Activated T-cell treated with anti-CD3 and anti-CD28 coated beads, Interleukin-2, amount 50 U/mL, for 4 hours (primary cell): ENCODE results near the gene KLF16. TPM values are rescaled to one million over a fixed set of nuclear protein-coding genes. Genes with fewer than 3 reads are reported as not detected.
"Not testable (repeated sequence)": the region's sequence is repeated elsewhere in the genome, so short reads cannot be mapped to it uniquely, and the experiment has no call there.

Source experiments
- ATAC-seq, 2 donors: fragments of 200-7000 bp; cut with Tn5 transposase; one replicate each; pipeline ENCODE4 v1.10.0; 2021
- DNase-seq: peaks from one replicate; pipeline ENCODE4 v3.0.0-alpha.2; 2020
- H3K27me3 Mint-ChIP-seq: one replicate; pipeline ENCODE4 v1.8.0; 2021; ENCODE audit warnings: low read depth, mixed read lengths
- H3K36me3 Mint-ChIP-seq: one replicate; pipeline ENCODE4 v1.8.0; 2022; ENCODE audit warnings: mixed read lengths; ENCODE audit not compliant: insufficient read depth
- H3K4me1 Mint-ChIP-seq: one replicate; pipeline ENCODE4 v1.8.0; 2021; ENCODE audit warnings: low read depth, mixed read lengths
- H3K4me3 Mint-ChIP-seq: one replicate; pipeline ENCODE4 v1.8.0; 2021; ENCODE audit warnings: mild to moderate bottlenecking, moderate library complexity, mixed read lengths
- H3K9me3 Mint-ChIP-seq: one replicate; pipeline ENCODE4 v1.8.0; 2021; ENCODE audit warnings: mixed read lengths
- total RNA-seq, 3 donors: library from RNA; stranded (reverse); gene quantifications; one replicate each; pipeline ENCODE4 v1.2.1, GENCODE V29; 2021

Gene KLF16
- total RNA-seq, 3 donors from 2014 or later: 64.0 to 71.0 (median 69.1) TPM

DNA sequence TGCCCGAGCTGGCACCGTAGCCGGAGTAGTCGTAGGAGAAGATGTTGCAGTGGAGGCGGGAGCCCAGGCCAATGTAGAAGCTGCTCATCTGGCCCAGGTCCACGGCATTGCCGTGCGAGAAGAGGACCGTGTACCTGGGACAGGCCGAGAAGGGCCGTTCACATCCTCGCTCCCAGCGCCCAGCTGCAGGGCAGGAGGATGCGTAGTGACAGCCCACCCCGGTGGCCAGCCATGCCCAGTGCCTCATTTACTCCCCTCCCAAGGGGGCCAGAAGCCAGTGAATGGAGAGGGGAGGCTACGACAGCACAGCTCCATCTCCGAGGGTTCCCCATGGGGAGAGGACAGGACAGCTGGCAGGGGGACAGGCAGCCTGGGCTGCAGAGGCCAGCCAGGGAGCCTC is 16.6 kb upstream of the KLF16 start:
- ATAC-seq, DNase-seq, H3K4me3 Mint-ChIP-seq, H3K36me3 Mint-ChIP-seq, H3K9me3 Mint-ChIP-seq, H3K27me3 Mint-ChIP-seq: not testable (repeated sequence)
- H3K4me1 Mint-ChIP-seq: peaks cover 38% of the 10 kb centered on the region

DNA sequence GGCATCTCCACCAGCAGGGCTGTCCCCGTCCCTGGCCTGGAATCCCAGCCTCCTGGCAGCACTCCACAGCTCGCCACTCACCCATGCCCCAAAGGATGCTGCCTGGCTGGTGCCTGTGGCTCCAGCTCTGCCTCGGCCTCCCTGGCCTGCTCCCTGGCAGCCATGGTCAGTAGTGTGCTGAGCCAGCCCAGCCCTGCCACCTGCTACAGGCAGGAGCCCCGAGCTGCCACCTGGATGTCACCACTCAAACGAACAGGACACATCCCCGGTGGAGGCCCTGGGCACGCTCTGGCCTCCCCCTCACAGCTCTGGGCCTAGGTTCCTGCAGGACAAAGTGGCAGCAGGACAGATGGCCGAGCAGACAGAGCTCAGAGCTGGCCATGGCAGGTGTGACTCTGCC is 15.2 kb upstream of the KLF16 start:
- DNase-seq, H3K27me3 Mint-ChIP-seq, H3K36me3 Mint-ChIP-seq, ATAC-seq, H3K9me3 Mint-ChIP-seq, H3K4me3 Mint-ChIP-seq: not testable (repeated sequence)
- peaks cover 44% of the 10 kb centered on the region for H3K4me1 Mint-ChIP-seq

DNA sequence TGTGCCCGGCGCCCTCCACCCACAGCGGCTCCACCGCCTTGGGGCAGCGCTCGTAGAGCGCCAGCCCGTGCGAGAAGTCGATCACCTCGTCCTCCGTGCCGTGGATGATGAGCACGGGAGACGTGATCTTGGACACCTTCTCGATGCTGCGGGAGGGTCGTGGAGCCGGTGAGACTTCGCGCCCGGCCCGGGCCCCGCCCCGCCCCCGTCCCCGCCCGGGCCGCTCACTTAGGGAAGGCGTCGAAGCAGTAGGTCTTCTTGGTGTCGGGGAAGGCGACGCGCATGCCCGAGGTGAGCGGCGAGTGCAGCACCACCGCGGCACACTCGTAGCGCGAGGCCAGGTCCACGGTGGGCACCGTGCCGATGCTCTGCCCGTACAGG is 13.9 kb upstream of the KLF16 start:
- not testable (repeated sequence) for H3K27me3 Mint-ChIP-seq, H3K36me3 Mint-ChIP-seq, ATAC-seq, DNase-seq, H3K4me3 Mint-ChIP-seq, H3K9me3 Mint-ChIP-seq
- H3K4me1 Mint-ChIP-seq: peaks cover 35% of the 10 kb centered on the region

DNA sequence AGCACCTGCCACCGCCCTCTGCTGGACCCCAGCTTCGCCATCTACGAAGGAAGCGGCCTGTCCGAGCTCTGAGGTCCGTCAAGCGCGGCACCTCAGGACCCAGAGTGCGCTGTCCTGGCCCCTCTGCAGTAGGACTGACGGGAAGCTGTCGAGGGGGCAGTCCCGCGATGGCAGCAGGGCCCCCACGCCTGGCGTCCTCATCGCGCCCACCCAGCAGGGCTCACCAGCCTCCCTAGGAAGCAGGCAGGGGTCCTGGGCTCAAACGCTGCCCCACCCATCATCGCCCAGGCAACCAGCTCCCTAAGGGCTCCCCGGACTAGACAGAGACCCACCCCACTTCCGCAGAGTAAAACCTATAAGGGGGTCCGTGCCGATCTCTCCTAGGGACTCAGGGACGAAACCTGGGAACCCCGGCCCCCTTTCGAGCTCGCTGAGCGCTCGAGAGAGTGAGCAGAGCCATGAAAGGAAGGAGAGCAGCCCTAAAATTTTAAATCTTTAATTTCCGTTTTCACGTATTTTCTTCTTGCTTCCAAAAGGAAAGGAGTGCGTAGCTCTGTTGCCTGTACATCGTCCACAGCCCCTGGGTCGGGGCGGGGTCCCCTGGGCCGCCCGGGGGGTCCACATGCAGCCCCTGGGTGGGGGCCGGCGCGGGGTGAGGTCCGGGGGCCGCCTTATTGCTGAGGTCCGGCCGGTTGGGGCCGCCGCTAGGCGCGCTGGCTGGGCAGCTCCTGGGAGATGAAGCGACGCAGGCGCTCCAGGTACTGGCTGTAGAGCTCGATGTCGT is 13.3 kb upstream of the KLF16 start:
- not testable (repeated sequence) for H3K9me3 Mint-ChIP-seq, H3K27me3 Mint-ChIP-seq, H3K36me3 Mint-ChIP-seq, DNase-seq
- Mint-ChIP-seq H3K4me1 (peaks cover 31% of the 10 kb centered on the region), H3K4me3 (peak overlapping the region; percentile 94)
- peak; percentile 12 to 19 for ATAC-seq

DNA sequence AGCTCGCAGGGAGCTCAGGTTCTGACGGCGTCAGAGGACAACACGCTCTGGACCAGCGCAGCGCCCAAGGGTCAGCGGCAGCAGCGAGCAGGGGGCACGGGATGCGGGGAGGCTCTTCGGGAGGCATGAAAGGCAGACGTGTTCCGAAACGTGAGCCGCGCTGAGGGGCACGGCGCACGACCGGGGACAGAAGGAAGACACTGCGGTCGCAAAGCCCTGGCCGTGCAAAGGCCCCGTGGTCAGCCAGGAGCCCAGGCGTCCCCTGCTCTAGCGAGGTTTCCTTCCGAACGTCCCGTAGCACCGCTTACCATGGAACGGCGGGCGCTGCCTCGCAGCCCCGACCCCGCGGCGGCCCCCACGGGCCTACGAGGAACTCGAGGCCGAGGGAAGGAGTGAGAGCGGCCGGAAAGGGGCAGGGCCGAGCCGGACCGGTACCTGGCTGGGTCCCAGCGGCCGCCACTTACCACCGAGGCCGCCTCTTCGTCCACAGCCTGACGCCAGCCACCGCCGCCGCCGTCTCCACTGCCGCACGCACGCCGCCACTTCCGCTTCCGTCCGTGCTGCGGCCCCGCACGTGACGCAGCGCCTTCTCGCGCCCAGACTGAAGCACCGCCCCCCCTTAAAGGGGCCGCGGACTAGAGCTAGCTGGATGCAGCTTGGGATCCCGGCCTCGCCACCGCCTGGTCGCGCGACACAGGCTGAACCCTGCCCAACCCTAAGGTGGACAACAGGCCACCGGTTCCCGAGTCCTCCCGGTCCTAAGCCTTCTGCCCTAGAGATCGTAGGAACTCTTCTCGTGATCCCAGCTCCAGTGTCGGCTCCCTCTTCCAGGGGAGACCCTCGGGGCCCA is 12.5 kb upstream of the KLF16 start:
- peak; percentile 75 for DNase-seq
- ATAC-seq: peak; percentile 97
- H3K4me1 Mint-ChIP-seq: peaks cover 30% of the 10 kb centered on the region

DNA sequence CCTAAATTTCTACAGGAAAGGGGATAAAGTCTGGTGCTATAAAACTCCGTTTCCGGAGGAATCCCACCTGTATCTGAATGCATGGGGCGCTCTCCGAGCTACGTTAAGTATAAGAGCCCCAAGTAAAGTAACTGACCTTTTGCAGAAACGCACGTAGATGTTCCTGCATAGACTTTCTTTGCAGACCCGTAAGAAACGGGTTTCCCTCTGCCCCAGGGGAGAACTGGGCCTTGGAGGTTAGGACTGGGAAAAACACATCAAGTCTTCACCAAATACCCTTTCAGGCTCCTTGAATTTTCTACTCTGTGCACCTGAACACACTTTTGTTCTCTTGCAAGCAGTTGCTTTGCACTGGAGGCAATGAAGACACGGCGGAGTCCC is 11.9 kb upstream of the KLF16 start:
- not testable (repeated sequence) for H3K36me3 Mint-ChIP-seq, H3K27me3 Mint-ChIP-seq, H3K9me3 Mint-ChIP-seq, ATAC-seq, DNase-seq
- H3K4me3 Mint-ChIP-seq: peak overlapping the region; percentile 94
- H3K4me1 Mint-ChIP-seq: peaks cover 26% of the 10 kb centered on the region

More for the DNA sequence above, 12.5 kb upstream of the KLF16 start:
- Mint-ChIP-seq H3K27me3 (no peaks in the 10 kb centered on the region), H3K36me3 (peaks cover 8% of the 10 kb centered on the region), H3K9me3 (no peaks in the 10 kb centered on the region), H3K4me3 (peak overlapping the region; percentile 94)

DNA sequence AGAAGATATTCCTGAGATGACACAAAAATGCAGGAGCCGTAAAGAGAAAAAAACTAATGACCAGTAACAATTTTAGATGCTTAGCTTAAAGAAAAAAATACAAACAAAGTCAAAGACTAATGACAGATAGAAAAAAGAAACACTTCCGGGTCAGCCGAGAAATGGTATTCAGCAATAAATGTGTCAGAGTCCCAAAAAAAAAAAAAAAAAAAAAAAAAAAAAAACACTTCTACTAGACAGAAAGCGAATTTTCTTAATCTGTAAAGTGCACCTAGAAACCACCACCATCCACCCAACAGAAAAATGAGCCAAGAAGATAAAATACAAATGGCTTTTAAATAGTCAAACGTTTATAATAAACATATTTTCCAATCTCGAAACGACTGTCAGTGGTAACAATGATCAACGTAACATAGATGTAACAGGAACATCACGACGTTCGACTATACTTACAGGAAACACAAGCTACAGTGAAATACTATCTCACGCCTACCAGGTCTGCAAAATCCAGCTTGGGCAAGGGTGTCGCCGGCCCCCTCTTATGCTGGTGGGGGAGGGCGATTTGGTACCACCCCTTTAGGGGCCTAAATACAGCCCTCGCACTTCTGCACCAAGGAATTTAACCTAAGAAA is 11.3 kb upstream of the KLF16 start:
- H3K4me1 Mint-ChIP-seq: peaks cover 25% of the 10 kb centered on the region
- H3K4me3 Mint-ChIP-seq: peak overlapping the region; percentile 94
- no peak for DNase-seq
- no peaks in the 10 kb centered on the region for H3K9me3 Mint-ChIP-seq
- H3K36me3 Mint-ChIP-seq: peaks cover 8% of the 10 kb centered on the region
- ATAC-seq: no peak
- no peaks in the 10 kb centered on the region for H3K27me3 Mint-ChIP-seq

DNA sequence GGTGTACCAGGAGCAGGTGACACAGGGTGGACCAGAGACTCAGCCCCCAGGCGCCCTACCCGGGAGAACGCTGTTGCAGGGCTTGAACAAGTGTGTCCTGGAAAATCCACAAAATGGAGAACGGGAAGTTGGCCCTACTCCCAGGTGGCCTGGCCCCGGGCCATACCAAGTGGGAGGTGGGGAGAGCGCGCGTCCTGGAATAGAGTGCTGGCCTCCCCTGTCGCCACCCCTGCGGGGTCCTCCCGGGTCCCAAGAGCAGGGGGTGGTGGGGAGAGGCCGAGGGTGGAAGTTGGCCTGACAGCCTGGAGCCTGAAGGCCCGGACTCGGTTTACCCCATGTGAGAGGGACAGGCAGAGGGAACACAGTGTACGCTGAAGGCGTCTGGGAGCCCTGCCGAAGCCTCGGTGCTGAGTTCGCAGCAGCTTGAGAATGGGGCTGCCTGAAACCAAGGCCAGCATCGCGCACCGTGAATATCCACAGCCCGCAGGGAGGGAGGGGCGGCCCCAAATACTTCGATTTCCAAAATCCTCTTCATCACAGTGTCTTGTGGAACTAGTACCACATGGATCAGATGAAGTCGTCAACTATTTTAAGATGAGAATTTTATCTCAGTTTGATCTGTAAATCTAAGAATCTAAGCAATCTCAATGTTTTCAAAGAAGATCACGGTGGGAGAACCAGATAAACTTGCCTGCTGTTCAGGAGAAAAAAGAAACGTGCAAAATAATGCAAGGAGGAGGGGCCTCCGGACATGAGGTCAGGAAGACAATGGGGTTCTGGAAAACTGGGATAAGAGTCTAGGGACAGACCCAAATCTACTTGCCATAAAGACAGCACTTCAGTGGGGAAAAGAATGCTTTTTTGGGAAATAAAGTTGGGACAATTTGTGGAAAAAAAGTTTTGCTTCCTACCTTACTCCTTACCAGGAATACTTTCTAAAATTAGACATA is 10.4 kb upstream of the KLF16 start:
- no peaks in the 10 kb centered on the region for H3K27me3 Mint-ChIP-seq
- H3K4me1 Mint-ChIP-seq: peaks cover 26% of the 10 kb centered on the region
- H3K4me3 Mint-ChIP-seq: peak overlapping the region; percentile 94
- no peak for ATAC-seq
- H3K9me3 Mint-ChIP-seq: no peaks in the 10 kb centered on the region
- peaks cover 8% of the 10 kb centered on the region for H3K36me3 Mint-ChIP-seq
- no peak for DNase-seq

DNA sequence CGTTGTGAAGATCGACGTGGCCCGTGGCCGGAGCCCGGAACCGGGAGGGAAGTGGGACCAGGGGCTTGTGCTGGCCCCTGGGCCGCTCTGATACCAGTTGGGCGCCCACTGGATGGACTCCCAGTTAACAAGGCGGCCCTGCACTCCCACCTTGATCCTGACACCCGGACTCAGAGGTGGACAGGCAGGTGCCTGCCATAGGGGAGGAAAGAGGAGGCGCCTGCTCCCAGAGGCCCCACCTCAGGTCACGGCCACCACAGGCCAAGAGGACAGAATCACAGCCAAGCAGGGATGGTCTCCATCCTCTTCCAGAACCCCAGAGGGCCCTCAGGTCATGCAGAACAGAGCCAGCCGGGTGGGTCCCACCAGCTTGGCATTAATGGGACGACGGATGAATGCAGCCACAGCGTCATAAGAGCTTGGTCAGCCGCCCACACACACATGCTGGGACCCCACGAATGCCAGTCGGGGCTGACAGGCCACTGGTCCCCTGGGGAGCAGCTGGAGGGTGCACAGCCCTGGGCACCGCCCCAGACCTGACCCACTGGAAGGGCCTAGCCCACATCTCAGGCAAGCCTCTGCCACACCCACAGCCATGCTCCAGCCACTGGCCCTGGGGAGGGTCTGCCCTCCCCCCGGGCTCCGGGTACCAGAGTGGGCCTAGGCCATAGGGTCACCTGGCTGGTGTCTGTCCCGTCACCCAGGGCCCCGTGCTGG is 9.6 kb upstream of the KLF16 start:
- no peaks in the 10 kb centered on the region for H3K9me3 Mint-ChIP-seq
- peaks cover 8% of the 10 kb centered on the region for H3K36me3 Mint-ChIP-seq
- no peak for DNase-seq
- ATAC-seq: no peak
- H3K27me3 Mint-ChIP-seq: no peaks in the 10 kb centered on the region
- H3K4me1 Mint-ChIP-seq: peaks cover 29% of the 10 kb centered on the region
- H3K4me3 Mint-ChIP-seq: peak overlapping the region; percentile 94

DNA sequence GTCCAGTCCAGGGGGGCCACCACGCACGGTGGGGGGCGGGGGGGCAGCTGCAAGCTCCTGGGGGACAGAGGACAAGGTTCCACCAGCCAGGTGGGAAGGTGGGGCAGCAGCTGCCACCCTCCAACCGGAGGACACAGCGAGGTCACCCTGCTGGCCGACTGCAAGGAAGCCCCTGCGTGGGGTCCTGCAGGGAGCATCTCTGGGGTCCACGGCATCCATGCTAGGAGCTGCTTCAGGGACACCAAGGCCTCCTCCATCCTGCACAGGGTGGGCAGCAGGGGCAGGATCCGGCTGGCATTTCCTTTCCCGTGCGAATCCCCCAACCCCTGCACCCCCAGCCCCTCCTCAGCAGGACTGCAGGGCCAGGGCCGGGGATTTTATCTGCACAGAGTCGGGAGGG is 8.3 kb upstream of the KLF16 start:
- Mint-ChIP-seq H3K27me3 (no peaks in the 10 kb centered on the region), H3K4me1 (peaks cover 29% of the 10 kb centered on the region), H3K4me3 (no peak overlapping the region), H3K9me3 (no peaks in the 10 kb centered on the region), H3K36me3 (peaks cover 8% of the 10 kb centered on the region)
- ATAC-seq (no peak), DNase-seq (no peak)

DNA sequence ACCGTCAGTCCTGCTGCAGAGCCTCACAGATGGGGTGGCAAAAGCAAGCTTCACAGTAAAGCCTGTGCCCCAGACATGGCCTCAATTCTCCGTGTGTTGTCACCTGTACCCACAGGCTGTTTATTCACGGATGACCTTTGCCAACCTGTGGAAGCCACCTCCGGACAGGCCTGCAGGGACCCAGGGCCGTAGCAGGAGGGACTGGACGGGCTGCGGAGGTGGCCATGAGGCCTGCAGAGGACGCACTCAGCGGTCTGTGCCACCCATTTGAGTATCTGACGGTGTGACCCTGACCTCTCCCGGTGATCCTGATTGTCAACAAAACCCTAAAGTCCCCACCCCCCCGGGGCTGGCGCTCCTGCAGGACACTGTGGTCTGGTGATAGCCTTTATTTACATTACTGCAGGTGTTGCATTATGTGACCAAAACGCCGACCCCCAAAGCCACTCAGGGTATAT is 7.8 kb upstream of the KLF16 start:
- Mint-ChIP-seq H3K9me3 (no peaks in the 10 kb centered on the region), H3K4me3 (no peak overlapping the region), H3K27me3 (no peaks in the 10 kb centered on the region), H3K36me3 (peaks cover 8% of the 10 kb centered on the region), H3K4me1 (peaks cover 25% of the 10 kb centered on the region)
- ATAC-seq (no peak), DNase-seq (no peak)

DNA sequence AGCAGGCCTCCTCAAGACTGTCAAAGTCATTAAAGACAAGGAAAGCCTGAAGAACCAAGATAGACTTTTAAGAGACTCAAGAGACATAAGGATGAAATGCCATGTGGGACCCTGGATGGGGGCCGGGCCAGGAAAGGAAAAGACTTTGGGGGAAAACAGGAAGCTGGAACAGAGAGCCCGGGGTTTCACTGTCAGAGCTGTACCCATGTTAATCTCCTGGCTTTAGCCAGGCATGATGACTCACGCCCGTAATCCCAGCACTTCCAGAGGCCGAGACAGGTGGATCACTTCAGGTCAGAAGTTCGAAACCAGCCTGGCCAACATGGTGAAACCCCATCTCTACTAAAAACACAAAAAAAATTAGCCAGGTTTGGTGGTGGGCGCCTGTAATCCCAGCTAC is 5.6 kb upstream of the KLF16 start:
- Mint-ChIP-seq H3K4me1 (peaks cover 16% of the 10 kb centered on the region), H3K9me3 (no peaks in the 10 kb centered on the region), H3K27me3 (no peaks in the 10 kb centered on the region), H3K4me3 (no peak overlapping the region), H3K36me3 (peaks cover under 1% of the 10 kb centered on the region)
- ATAC-seq (no peak), DNase-seq (no peak)

DNA sequence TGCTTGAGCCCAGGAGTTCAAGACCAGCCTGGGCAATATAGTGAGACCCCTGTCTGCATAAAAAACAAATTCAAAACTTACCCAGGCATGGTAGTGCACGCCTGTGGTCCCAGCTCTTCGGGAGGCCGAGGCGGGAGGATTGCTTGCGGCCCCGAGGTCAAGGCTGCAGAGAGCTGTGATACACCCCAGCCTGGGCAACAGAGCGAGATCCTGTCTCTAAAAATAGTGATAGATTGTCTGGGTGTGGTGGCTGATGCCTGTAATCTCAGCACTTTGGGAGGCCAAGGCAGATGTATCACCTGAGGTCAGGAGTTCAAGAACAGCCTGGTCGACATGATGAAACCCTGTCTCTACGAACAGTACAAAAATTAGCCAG is 4.0 kb upstream of the KLF16 start:
- Mint-ChIP-seq H3K4me3 (no peak overlapping the region), H3K4me1 (peaks cover 8% of the 10 kb centered on the region), H3K27me3 (no peaks in the 10 kb centered on the region), H3K9me3 (no peaks in the 10 kb centered on the region), H3K36me3 (no peaks in the 10 kb centered on the region)
- no peak for DNase-seq
- ATAC-seq: no peak
